Uterus (tissue), 2 donors: ENCODE results near the gene MYO1D.

Experiments used
- POLR2A ChIP-seq, 2 donors: fragments of 450-650 bp; IDR thresholded peaks; one replicate each; pipeline ENCODE4 v1.6.1; 2016; ENCODE audit warnings: antibody characterized with exemption in 2 of 2, mild to moderate bottlenecking in 1 of 2, moderate library complexity in 1 of 2
- TF ChIP-seq, protein P1 (sequence below), 4 experiments: fragments of 200-600 bp in 2 of 4; fragments of 450-650 bp in 2 of 4; sonication (generic) in 2 of 4; IDR thresholded peaks; one replicate each; pipeline ENCODE4 v1.5.1; 2016 to 2019; ENCODE audit warnings: antibody characterized with exemption in 4 of 4, mild to moderate bottlenecking in 2 of 4, moderate library complexity in 1 of 4

- no peak for TF ChIP-seq POLR2A (IDR thresholded peaks at IDR 0.05)
- TF ChIP-seq, protein P1, sequence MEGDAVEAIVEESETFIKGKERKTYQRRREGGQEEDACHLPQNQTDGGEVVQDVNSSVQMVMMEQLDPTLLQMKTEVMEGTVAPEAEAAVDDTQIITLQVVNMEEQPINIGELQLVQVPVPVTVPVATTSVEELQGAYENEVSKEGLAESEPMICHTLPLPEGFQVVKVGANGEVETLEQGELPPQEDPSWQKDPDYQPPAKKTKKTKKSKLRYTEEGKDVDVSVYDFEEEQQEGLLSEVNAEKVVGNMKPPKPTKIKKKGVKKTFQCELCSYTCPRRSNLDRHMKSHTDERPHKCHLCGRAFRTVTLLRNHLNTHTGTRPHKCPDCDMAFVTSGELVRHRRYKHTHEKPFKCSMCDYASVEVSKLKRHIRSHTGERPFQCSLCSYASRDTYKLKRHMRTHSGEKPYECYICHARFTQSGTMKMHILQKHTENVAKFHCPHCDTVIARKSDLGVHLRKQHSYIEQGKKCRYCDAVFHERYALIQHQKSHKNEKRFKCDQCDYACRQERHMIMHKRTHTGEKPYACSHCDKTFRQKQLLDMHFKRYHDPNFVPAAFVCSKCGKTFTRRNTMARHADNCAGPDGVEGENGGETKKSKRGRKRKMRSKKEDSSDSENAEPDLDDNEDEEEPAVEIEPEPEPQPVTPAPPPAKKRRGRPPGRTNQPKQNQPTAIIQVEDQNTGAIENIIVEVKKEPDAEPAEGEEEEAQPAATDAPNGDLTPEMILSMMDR (IDR thresholded peaks at IDR 0.05), result no peak
These were observed 144.0 kb downstream of the MYO1D start for GRCh38 chr17:32732900-32733299.
